K562 (cell line): ENCODE data around the gene CLPSL1. TPM values are rescaled to one million over a fixed set of nuclear protein-coding genes. Genes with fewer than 3 reads are reported as not detected.

ENCODE experiments used
- ATAC-seq: fragments of 200-7000 bp; cut with Tn5 transposase; 3 replicates; pipeline ENCODE4 v1.9.1; 2020; ENCODE audit warnings: moderate library complexity
- BruUV-seq: library from RNA; stranded (reverse); fragments of 400-500 nt; replicated peaks from 2 replicates; lab custom pipeline; 2021; lab: Mats Ljungman, UMichigan
- CTCF ChIA-PET: fragments of 300-600 bp; formaldehyde crosslinking; extraction: SDS; loops from one replicate; lab custom pipeline; 2021; ENCODE audit warnings: low intra/inter-chr PET ratio; lab: Yijun Ruan, JAX
- POLR2A ChIA-PET: fragments of 300-600, 350-650 bp; sonication (Branson Sonifier 250); formaldehyde crosslinking; extraction: SDS; loops from one replicate; lab custom pipeline; 2021; ENCODE audit warnings: antibody characterized with exemption, inconsistent platforms; lab: Yijun Ruan, JAX
- DNase-seq, 4 experiments: peaks; one replicate each; pipeline versions ENCODE4 v3.0.0 to v3.0.0-alpha.2; 2011 to 2018; ENCODE audit warnings: low spot score in 3 of 4, mixed read lengths in 3 of 4; ENCODE audit errors: extremely low read depth in 1 of 4
- FAIRE-seq: peaks from 2 replicates; lab custom pipeline; 2011; peaks lifted over from hg19 to GRCh38; lab: Jason Lieb, UNC
- H2AFZ ChIP-seq: 2 replicates; pipeline ENCODE4 v1.6.0; 2011; ENCODE audit warnings: low read depth, low read length, control low read depth, inconsistent platforms
- H3K27ac ChIP-seq: fragments of 200-600 bp; 3 replicates; pipeline ENCODE4 v1.8.0; 2011; ENCODE audit warnings: low read depth, mild to moderate bottlenecking, control low read depth, inconsistent platforms, low read length, moderate library complexity, mixed read lengths; ENCODE audit errors: extremely low read depth
- H3K27me3 ChIP-seq, 2 experiments: fragments of 300-600 bp in 1 of 2; 2 replicates in 1 of 2; 3 replicates in 1 of 2; pipeline versions ENCODE4 v1.6.0 to v1.8.0; 2011; ENCODE audit warnings: inconsistent platforms in 2 of 2, low read length in 2 of 2, mild to moderate bottlenecking in 1 of 2, mixed read lengths in 1 of 2, moderate library complexity in 1 of 2; ENCODE audit not compliant: control insufficient read depth in 2 of 2, insufficient read depth in 2 of 2
- H3K36me3 ChIP-seq: fragments of 300-600 bp; 3 replicates; pipeline ENCODE4 v1.8.0; 2011; ENCODE audit warnings: mild to moderate bottlenecking, low read length, inconsistent platforms; ENCODE audit not compliant: control insufficient read depth, insufficient read depth
- H3K4me1 ChIP-seq, 2 experiments: fragments of 200-600 bp in 1 of 2; replicated peaks in 1 of 2; 2 replicates in 1 of 2; 3 replicates in 1 of 2; pipeline versions ENCODE4 v1.5.1 to v1.8.0; 2011; ENCODE audit warnings: inconsistent platforms in 2 of 2, low read length in 2 of 2, mild to moderate bottlenecking in 1 of 2, mixed read lengths in 1 of 2, moderate library complexity in 1 of 2; ENCODE audit not compliant: control insufficient read depth in 2 of 2, insufficient read depth in 2 of 2
- H3K4me2 ChIP-seq: 2 replicates; pipeline ENCODE4 v1.6.1; 2011; ENCODE audit warnings: low read length, control low read depth, inconsistent platforms, mixed read lengths; ENCODE audit not compliant: insufficient read depth
- H3K4me3 ChIP-seq: fragments of 200-600 bp; sonication (generic), shearing (Covaris generic); 2 replicates; pipeline ENCODE4 v1.5.1; 2016; ENCODE audit warnings: control low read depth, inconsistent platforms
- H3K79me2 ChIP-seq: fragments of 200-600 bp; 3 replicates; pipeline ENCODE4 v1.8.0; 2011; ENCODE audit warnings: low read length, inconsistent platforms; ENCODE audit not compliant: control insufficient read depth, insufficient read depth
- H3K9ac ChIP-seq, 2 experiments: 2 replicates each; pipeline versions ENCODE4 v1.6.0 to v1.6.1; 2011; ENCODE audit warnings: low read depth in 2 of 2, low read length in 2 of 2, control low read depth in 1 of 2, inconsistent platforms in 1 of 2, mild to moderate bottlenecking in 1 of 2, mixed read lengths in 1 of 2; ENCODE audit not compliant: insufficient read depth in 1 of 2
- H3K9me1 ChIP-seq: one replicate; pipeline ENCODE4 v1.6.0; 2011; ENCODE audit warnings: inconsistent platforms, mild to moderate bottlenecking, low read length, moderate library complexity; ENCODE audit not compliant: control insufficient read depth, insufficient read depth
- H3K9me3 ChIP-seq: replicated peaks from 2 replicates; pipeline ENCODE4 v1.5.1; 2011; ENCODE audit warnings: low read depth, low read length, inconsistent platforms; ENCODE audit not compliant: control insufficient read depth, insufficient read depth
- H4K20me1 ChIP-seq: replicated peaks from 2 replicates; pipeline ENCODE4 v1.6.1; 2011; ENCODE audit warnings: low read length, inconsistent platforms, mixed read lengths; ENCODE audit not compliant: control insufficient read depth, insufficient read depth
- BRF1 ChIP-seq: IDR thresholded peaks from 3 replicates; pipeline ENCODE4 v1.6.1; 2011; ENCODE audit warnings: borderline replicate concordance, mild to moderate bottlenecking; ENCODE audit not compliant: insufficient read length; ENCODE audit errors: extremely low read depth
- ERF ChIP-seq: fragments of 450-650 bp; formaldehyde crosslinking; IDR thresholded peaks from 2 replicates; pipeline ENCODE4 v1.4.0; 2020; ENCODE audit warnings: mild to moderate bottlenecking, mixed read lengths
- ILK ChIP-seq: fragments of 450-650 bp; IDR thresholded peaks from 2 replicates; pipeline ENCODE4 v1.6.1; 2016; ENCODE audit warnings: missing genetic modification characterization, low read depth, mild to moderate bottlenecking, missing compliant biosample characterization, moderate library complexity, borderline replicate concordance
- MAFK ChIP-seq: IDR thresholded peaks from 2 replicates; pipeline ENCODE4 v1.6.1; 2011; ENCODE audit warnings: low read length, improper control_type of control experiment
- MCM2 ChIP-seq: fragments of 450-650 bp; IDR thresholded peaks from 2 replicates; pipeline ENCODE4 v1.6.1; 2017; ENCODE audit warnings: low read depth, mild to moderate bottlenecking
- RREB1 ChIP-seq: fragments of 250-450 bp; sonication (Bioruptor Pico); IDR thresholded peaks from 2 replicates; pipeline ENCODE4 v1.4.0; 2020
- TCFL5 ChIP-seq: fragments of 250-450 bp; sonication (Bioruptor Pico); conservative IDR thresholded peaks from 2 replicates; pipeline ENCODE4 v1.6.1; 2021; ENCODE audit warnings: mild to moderate bottlenecking, moderate library complexity, matching md5 sums
- TFAP4 ChIP-seq: sonication (generic); formaldehyde crosslinking; IDR thresholded peaks from 2 replicates; pipeline ENCODE4 v1.8.0; 2022; ENCODE audit warnings: missing genetic modification reagents, mild to moderate bottlenecking, moderate library complexity, borderline replicate concordance
- ZBTB7A ChIP-seq: IDR thresholded peaks from 2 replicates; pipeline ENCODE4 v1.6.1; 2011; ENCODE audit warnings: low read depth, mild to moderate bottlenecking, low read length, moderate library complexity, borderline replicate concordance; ENCODE audit not compliant: control insufficient read depth
- ZNF212 ChIP-seq: fragments of 450-650 bp; formaldehyde crosslinking; IDR thresholded peaks from 2 replicates; pipeline ENCODE4 v1.4.0; 2020; ENCODE audit warnings: mild to moderate bottlenecking
- WGBS: fragments of 100-300 bp; shearing (Covaris generic); methylation state at CpG from one replicate; pipeline ENCODE4 v1.1.6; 2016; ENCODE audit warnings: low coverage, mixed read lengths; ENCODE audit not compliant: insufficient coverage; ENCODE audit errors: missing lambda C conversion rate; 5-methylcytosine and 5-hydroxymethylcytosine counted together
- in situ Hi-C: fragments of 300-500 bp; cut with MboI; formaldehyde crosslinking; loops from 4 replicates; pipeline ENCODE4 v1.15.0; 2018; ENCODE audit warnings: inconsistent platforms, mixed read lengths
- intact Hi-C: fragments of 100-400 bp; cut with micrococcal nuclease; formaldehyde crosslinking; loops from 2 replicates; pipeline ENCODE4 v1.14.2; 2022
- polyA plus RNA-seq, 8 experiments: library from polyadenylated mRNA; depleted of rRNA in 4 of 8; stranded (reverse) in 5 of 8; unstranded in 3 of 8; fragments of >200 nt; fragmentation: Nextera tagmentation in 2 of 8; fragmentation: Illumina TruSeq in 1 of 8; extraction: Ambion mirVana in 2 of 8; extraction: Trizol in 1 of 8; gene quantifications; 2 replicates each; pipeline versions ENCODE4 v1.2.1 to v1.2.3, GENCODE V29; 2011 to 2014; ENCODE audit warnings: inconsistent platforms in 1 of 8, missing spikeins in 1 of 8
- total RNA-seq, 7 experiments: library from RNA; depleted of rRNA in 6 of 7; stranded (reverse); fragments of >200 nt in 6 of 7; fragmentation: Illumina TruSeq in 2 of 7; extraction: Trizol in 2 of 7; gene quantifications; 2 replicates each; pipeline versions ENCODE4 v1.2.1 to v1.2.3, GENCODE V29; 2011 to 2021; ENCODE audit warnings: low replicate concordance in 1 of 7

CLPSL1 gene
- total and polyA plus RNA-seq, 9 of the 15 experiments (the other 6 are each of a cell fraction or from before 2014, with no cell fraction given) = not detected

- H3K4me2 ChIP-seq = no peak overlapping the region
- ChIA-PET CTCF (no interaction called here), POLR2A (interaction anchor here (0.6 to 3.6 kb wide), 2 partner anchors 8 to 369 kb away, joined by 3 to 48 read pairs; no protein-coding TSS in a partner anchor)
- DNase-seq (peak in 3 of 4 experiments; percentile 17 to 21 (median 19)), FAIRE-seq (no peak), ATAC-seq (no peak)
- H3K9me3 ChIP-seq = no peaks in the 10 kb centered on the region
- H3K36me3 ChIP-seq = no peaks in the 10 kb centered on the region
- intact Hi-C loops (no loop called here), in situ Hi-C loops (no loop called here)
- H3K27me3 ChIP-seq = peaks cover 27 to 70% of the 10 kb centered on the region in 2 experiments
- H3K9ac ChIP-seq = no peak overlapping the region
- no peaks in the 10 kb centered on the region for H3K4me1 ChIP-seq
- WGBS = 2% methylated on average over 11 of the region's 11 CpGs
- H2AFZ ChIP-seq = no peak overlapping the region
- no peaks in the 10 kb centered on the region for H3K79me2 ChIP-seq
- H3K9me1 ChIP-seq = peaks cover 3% of the 10 kb centered on the region
- no peak overlapping the region for H3K4me3 ChIP-seq
- BruUV-seq = no TSS peak
- no peak overlapping the region for H3K27ac ChIP-seq
- peaks cover 3% of the 10 kb centered on the region; the same call in 1 of the 2 replicates for H4K20me1 ChIP-seq
- no peak for TF ChIP-seq MCM2
- TF ChIP-seq ZBTB7A = no peak
- TF ChIP-seq ERF = no peak
- TF ChIP-seq ZNF212 (CRISPR knock-in tag) = no peak
- no peak for TF ChIP-seq RREB1 (CRISPR knock-in tag)
- TF ChIP-seq MAFK = no peak
- TF ChIP-seq TFAP4 (CRISPR knock-in tag) = 0 out of 2 replicates have a peak, but pooled peaks have one; percentile 9
- TF ChIP-seq ILK (tag) = no peak
- no peak for TF ChIP-seq BRF1
- TF ChIP-seq TCFL5 (CRISPR knock-in tag) = no peak
Measured at GRCh38 chr6:35795453-35796071, 14.7 kb downstream of the CLPSL1 start.
